NCI-H2171 treated with DMSO at 0.1 percent for 48 hours (cell line): Measurements from ENCODE around the gene LCE2D.

Source experiments
- DNase-seq: peaks from one replicate; lab custom pipeline; 2025; lab: John Stamatoyannopoulos, UW

The LCE2D gene

GRCh38 chr1:152697701-152698600, 34.8 kb downstream of the LCE2D start, which contains the start of gene LCE2A:
TSS of gene LCE2A (plus strand) at chr1:152698345. CDS start at chr1:152698902, 557 bp downstream.
- DNase-seq, result no peak

GRCh38 chr1:152699746-152700145, 36.6 kb downstream of the LCE2D start:
- no peak for DNase-seq

GRCh38 chr1:152707860-152708259, 44.7 kb downstream of the LCE2D start, which contains the start of gene LCE4A:
TSS of gene LCE4A (plus strand) at chr1:152708160. CDS start at chr1:152709076, 916 bp downstream.
- no peak for DNase-seq
